Endodermal cell (in vitro differentiated cells): Measurements from ENCODE around the gene OLFML3. TPM values are rescaled to one million over a fixed set of nuclear protein-coding genes. Genes with fewer than 3 reads are reported as not detected.

Experiments
- DNase-seq: peaks from one replicate; pipeline ENCODE4 v3.0.0-alpha.2; 2017
- H3K27ac ChIP-seq: 2 replicates; pipeline ENCODE4 v1.5.1; 2013; ENCODE audit warnings: mild to moderate bottlenecking, low read depth, low read length, moderate library complexity
- H3K27me3 ChIP-seq: 2 replicates; pipeline ENCODE4 v1.6.1; 2013; ENCODE audit warnings: mild to moderate bottlenecking, low read length, moderate library complexity; ENCODE audit not compliant: insufficient read depth, control insufficient read depth, poor library complexity, severe bottlenecking
- H3K36me3 ChIP-seq: 2 replicates; pipeline ENCODE4 v1.7.0; 2013; ENCODE audit warnings: mild to moderate bottlenecking, low read length, moderate library complexity; ENCODE audit not compliant: control insufficient read depth, insufficient read depth
- H3K4me1 ChIP-seq: one replicate; pipeline ENCODE4 v1.7.0; 2013; ENCODE audit warnings: low read length; ENCODE audit not compliant: control insufficient read depth, insufficient read depth
- H3K4me3 ChIP-seq: 2 replicates; pipeline ENCODE4 v1.5.1; 2013; ENCODE audit warnings: mild to moderate bottlenecking, low read length, moderate library complexity
- H3K9ac ChIP-seq: 2 replicates; pipeline ENCODE4 v1.6.1; 2013; ENCODE audit warnings: mild to moderate bottlenecking, low read length, moderate library complexity; ENCODE audit not compliant: poor library complexity, severe bottlenecking; ENCODE audit errors: extremely low read depth
- H3K9me3 ChIP-seq: 2 replicates; pipeline ENCODE4 v1.6.1; 2013; ENCODE audit warnings: mild to moderate bottlenecking, low read length, moderate library complexity; ENCODE audit not compliant: control insufficient read depth
- H3K27ac Mint-ChIP-seq: 2 replicates; pipeline ENCODE4 v1.8.0; 2020; ENCODE audit warnings: mixed read lengths
- H3K27me3 Mint-ChIP-seq: 2 replicates; pipeline ENCODE4 v1.8.0; 2021; ENCODE audit warnings: mild to moderate bottlenecking, mixed read lengths; ENCODE audit not compliant: insufficient read depth
- H3K36me3 Mint-ChIP-seq: 2 replicates; pipeline ENCODE4 v1.8.0; 2020; ENCODE audit warnings: low read depth, mixed read lengths
- H3K4me1 Mint-ChIP-seq: 2 replicates; pipeline ENCODE4 v1.8.0; 2020; ENCODE audit warnings: mixed read lengths
- H3K4me3 Mint-ChIP-seq: 2 replicates; pipeline ENCODE4 v1.8.0; 2020; ENCODE audit warnings: mild to moderate bottlenecking, moderate library complexity, mixed read lengths
- H3K9me3 Mint-ChIP-seq: 2 replicates; pipeline ENCODE4 v1.8.0; 2020; ENCODE audit warnings: mild to moderate bottlenecking, mixed read lengths
- WGBS, 2 experiments: methylation state at CpG; one replicate each; pipeline versions ENCODE4 v1.1.5 to v1.1.7; 2013; ENCODE audit warnings: missing lambda C conversion rate in 2 of 2, mixed read lengths in 1 of 2; ENCODE audit not compliant: insufficient coverage in 1 of 2, insufficient read length in 1 of 2; 5-methylcytosine and 5-hydroxymethylcytosine counted together
- total RNA-seq, 2 donors: library from RNA; stranded (reverse); fragmentation: NEBNext Ultra II Directional in 1 of 2; extraction: Animal tissue kit (Norgen Biotek cat#: 25700) in 1 of 2; gene quantifications; 2 replicates in 1 of 2; 3 replicates in 1 of 2; pipeline ENCODE4 v1.2.1, GENCODE V29; 2021
- TF ChIP-seq, protein P1 (sequence below): fragments of 200-600 bp; sonication (generic); conservative IDR thresholded peaks from 2 replicates; pipeline ENCODE4 v1.5.0; 2021; ENCODE audit warnings: antibody characterized with exemption, mild to moderate bottlenecking

The OLFML3 gene
- total RNA-seq, 2 donors from 2014 or later = 4.3 to 14.8 TPM

DNA sequence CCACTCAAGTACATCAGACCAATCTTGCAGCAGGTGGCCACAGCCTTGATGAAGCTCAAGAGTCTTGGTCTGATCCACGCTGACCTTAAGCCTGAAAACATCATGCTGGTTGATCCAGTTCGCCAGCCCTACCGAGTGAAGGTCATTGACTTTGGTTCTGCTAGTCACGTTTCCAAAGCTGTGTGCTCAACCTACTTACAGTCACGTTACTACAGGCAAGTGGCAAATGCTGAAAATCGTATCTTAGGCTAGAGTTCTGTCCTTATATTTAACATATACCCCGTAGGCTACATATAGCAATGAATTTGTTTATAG is 38.1 kb upstream of the OLFML3 start:
- no peak for DNase-seq
- H3K27ac ChIP-seq = no peak overlapping the region
- H3K4me1 Mint-ChIP-seq = peaks cover 34% of the 10 kb centered on the region
- no peaks in the 10 kb centered on the region for H3K27me3 Mint-ChIP-seq
- H3K4me3 ChIP-seq = no peak overlapping the region
- no peaks in the 10 kb centered on the region for H3K27me3 ChIP-seq
- TF ChIP-seq, protein P1, sequence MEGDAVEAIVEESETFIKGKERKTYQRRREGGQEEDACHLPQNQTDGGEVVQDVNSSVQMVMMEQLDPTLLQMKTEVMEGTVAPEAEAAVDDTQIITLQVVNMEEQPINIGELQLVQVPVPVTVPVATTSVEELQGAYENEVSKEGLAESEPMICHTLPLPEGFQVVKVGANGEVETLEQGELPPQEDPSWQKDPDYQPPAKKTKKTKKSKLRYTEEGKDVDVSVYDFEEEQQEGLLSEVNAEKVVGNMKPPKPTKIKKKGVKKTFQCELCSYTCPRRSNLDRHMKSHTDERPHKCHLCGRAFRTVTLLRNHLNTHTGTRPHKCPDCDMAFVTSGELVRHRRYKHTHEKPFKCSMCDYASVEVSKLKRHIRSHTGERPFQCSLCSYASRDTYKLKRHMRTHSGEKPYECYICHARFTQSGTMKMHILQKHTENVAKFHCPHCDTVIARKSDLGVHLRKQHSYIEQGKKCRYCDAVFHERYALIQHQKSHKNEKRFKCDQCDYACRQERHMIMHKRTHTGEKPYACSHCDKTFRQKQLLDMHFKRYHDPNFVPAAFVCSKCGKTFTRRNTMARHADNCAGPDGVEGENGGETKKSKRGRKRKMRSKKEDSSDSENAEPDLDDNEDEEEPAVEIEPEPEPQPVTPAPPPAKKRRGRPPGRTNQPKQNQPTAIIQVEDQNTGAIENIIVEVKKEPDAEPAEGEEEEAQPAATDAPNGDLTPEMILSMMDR = no peak
- 87 to 92% methylated on average over 4 to 7 of the region's 7 CpGs for WGBS, 2 experiments
- H3K36me3 ChIP-seq = peaks cover 35% of the 10 kb centered on the region
- no peaks in the 10 kb centered on the region for H3K9me3 ChIP-seq
- H3K36me3 Mint-ChIP-seq = peaks cover 33% of the 10 kb centered on the region
- H3K4me3 Mint-ChIP-seq = no peak overlapping the region
- H3K27ac Mint-ChIP-seq = no peak overlapping the region
- no peak overlapping the region for H3K9ac ChIP-seq
- H3K4me1 ChIP-seq = peaks cover 11% of the 10 kb centered on the region
- H3K9me3 Mint-ChIP-seq = no peaks in the 10 kb centered on the region

DNA sequence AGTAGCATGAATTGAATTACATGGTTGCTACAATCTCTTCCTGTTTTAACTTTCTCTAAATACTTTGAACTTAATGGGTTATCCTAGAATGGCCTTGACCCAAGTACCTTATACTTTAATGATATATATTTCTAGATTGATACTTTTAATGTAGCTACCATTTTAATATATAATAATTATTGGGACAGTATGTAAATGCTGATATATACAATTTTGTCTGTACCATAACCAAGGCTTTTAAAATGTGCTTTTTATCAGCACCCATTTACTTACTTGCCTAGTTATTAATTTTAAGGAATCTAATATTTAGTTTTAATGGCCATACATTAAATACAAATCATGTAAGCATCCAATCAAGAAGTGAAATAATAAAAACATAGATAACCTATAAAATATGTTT is 36.7 kb upstream of the OLFML3 start:
- Histone ChIP-seq H3K9ac (no peak overlapping the region), H3K27ac (no peak overlapping the region), H3K4me1 (peaks cover 20% of the 10 kb centered on the region), H3K9me3 (no peaks in the 10 kb centered on the region), H3K27me3 (no peaks in the 10 kb centered on the region), H3K4me3 (no peak overlapping the region), H3K36me3 (peaks cover 35% of the 10 kb centered on the region)
- peaks cover 33% of the 10 kb centered on the region for H3K36me3 Mint-ChIP-seq
- no peak for DNase-seq
- H3K27me3 Mint-ChIP-seq = no peaks in the 10 kb centered on the region
- TF ChIP-seq, protein P1 = no peak
- peaks cover 43% of the 10 kb centered on the region for H3K4me1 Mint-ChIP-seq
- H3K27ac Mint-ChIP-seq = no peak overlapping the region
- H3K9me3 Mint-ChIP-seq = no peaks in the 10 kb centered on the region
- no peak overlapping the region for H3K4me3 Mint-ChIP-seq

DNA sequence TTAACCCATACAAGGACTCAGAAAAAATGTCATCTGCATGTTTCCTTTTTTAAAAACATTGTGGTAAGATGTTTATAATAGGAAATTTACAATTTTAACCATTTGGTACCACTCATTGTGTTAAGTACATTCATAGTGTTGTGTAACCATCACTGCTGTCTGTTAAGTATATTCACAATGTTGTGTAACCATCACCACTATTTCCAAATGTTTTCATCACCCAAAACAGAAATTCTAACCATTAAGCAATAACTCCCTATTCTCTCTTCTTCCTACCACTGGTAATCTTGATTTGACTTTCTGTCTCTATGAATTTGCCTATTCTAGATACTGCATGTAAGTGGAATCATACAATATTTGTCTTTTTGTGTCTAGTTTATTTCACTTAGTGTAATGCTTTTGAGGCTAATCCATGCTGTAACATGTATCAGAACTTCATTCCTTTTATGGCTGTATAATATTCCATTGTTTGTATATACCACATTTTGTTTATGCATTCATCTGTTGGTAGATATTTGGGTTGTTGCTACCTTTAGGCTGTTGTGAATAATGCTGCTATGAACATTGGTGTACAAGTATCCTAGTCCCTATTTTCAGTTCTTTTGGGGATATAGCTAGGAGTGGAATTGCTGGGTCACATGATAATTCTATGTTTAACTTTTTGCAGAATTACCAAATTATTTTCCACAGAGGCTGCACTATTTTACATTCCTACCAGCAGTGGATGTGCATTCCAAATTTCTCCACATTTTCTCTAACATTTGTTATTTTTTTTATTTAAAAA is 36.1 kb upstream of the OLFML3 start:
- Mint-ChIP-seq H3K27me3 (no peaks in the 10 kb centered on the region), H3K27ac (no peak overlapping the region), H3K36me3 (peaks cover 33% of the 10 kb centered on the region), H3K9me3 (no peaks in the 10 kb centered on the region), H3K4me3 (no peak overlapping the region), H3K4me1 (peaks cover 44% of the 10 kb centered on the region)
- Histone ChIP-seq H3K4me1 (peaks cover 23% of the 10 kb centered on the region), H3K36me3 (peaks cover 35% of the 10 kb centered on the region), H3K9me3 (no peaks in the 10 kb centered on the region), H3K4me3 (no peak overlapping the region), H3K9ac (no peak overlapping the region), H3K27ac (no peak overlapping the region), H3K27me3 (no peaks in the 10 kb centered on the region)
- no peak for DNase-seq
- TF ChIP-seq, protein P1 = no peak
